Endometrial microvascular endothelial cells (primary cell): ENCODE results near the gene UBL4B. TPM values are rescaled to one million over a fixed set of nuclear protein-coding genes. Genes with fewer than 3 reads are reported as not detected.
"Not testable (repeated sequence)": the region's sequence is repeated elsewhere in the genome, so short reads cannot be mapped to it uniquely, and the experiment has no call there.

ENCODE experiments used
- in situ Hi-C: cut with HindIII; loops from 2 replicates; pipeline ENCODE4 v1.10.0; 2017; ENCODE audit warnings: low sequenced_read_pairs, low pct_unique_long_range_greater_than_20kb; ENCODE audit errors: inconsistent ontology term
- total RNA-seq: library from RNA; depleted of rRNA; stranded (reverse); fragments of >200 nt; gene quantifications from one replicate; pipeline ENCODE4 v1.2.3, GENCODE V29; 2015; ENCODE audit errors: inconsistent ontology term

UBL4B gene, protein sequence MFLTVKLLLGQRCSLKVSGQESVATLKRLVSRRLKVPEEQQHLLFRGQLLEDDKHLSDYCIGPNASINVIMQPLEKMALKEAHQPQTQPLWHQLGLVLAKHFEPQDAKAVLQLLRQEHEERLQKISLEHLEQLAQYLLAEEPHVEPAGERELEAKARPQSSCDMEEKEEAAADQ
- not detected for total RNA-seq

DNA sequence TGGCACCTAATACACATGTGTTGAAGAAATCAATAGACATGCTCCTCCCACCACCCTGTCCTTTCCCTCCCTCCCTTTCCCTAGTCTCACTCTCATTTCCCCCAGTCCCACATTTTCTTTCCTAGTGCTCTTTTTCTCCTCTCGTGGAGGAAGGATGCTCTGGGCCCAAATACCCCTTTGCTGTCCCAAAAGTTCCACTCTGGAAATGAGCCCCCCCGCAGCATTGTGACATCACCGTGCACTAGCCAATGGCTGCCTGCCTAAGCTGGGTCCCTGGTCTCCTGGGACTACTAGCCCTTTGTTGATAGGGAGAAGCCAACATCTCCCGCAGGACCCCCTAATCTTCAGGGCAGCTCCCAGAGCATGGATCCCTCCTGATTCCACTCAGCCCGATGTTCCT, at the start of gene UBL4B:
TSS of gene UBL4B (plus strand) at position 301 of the 400 bp plus-strand sequence. CDS start at position 393, 92 bp downstream.
- in situ Hi-C loops, result no loop called here

DNA sequence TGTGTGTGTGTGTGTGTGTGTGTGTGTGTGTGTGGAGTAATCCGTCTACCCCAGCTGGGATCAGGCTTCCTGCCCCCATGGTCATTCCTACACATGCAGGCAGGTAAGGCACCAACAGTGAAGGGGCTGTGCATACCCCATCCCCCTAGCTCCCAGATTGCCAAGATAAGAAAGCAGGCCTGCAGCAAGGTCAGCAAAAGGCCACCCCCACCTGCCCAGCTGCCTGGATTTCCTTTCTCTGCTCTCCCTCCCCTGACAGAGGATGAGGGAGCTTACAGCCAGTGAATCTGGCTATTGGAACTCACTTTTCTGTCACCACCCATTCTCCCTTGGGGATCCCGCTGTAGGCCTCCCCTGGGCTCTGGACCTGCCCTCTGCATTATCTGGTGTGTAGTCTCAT, 49.6 kb upstream of the UBL4B start:
- in situ Hi-C loops, result no loop called here

DNA sequence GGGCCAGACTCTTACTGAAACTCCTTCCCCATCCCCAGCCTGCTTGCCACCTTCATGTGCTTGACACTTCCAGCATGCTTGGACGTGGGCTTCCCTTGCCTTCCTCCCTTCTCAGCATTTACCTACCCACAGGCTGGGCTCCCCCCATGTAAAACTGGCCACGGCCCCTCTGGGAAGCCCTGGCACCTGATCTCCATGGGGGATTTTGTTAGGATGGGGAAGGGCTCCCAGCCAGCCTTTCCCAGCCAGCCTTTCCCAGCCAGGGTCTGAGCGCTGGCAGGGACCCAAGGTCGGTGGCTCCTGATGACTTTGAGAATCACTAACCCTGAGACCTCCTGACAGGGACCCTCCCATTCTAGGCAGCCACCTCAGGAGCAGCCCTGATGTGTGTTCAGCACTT, 48.5 kb upstream of the UBL4B start:
- in situ Hi-C loops, result no loop called here

DNA sequence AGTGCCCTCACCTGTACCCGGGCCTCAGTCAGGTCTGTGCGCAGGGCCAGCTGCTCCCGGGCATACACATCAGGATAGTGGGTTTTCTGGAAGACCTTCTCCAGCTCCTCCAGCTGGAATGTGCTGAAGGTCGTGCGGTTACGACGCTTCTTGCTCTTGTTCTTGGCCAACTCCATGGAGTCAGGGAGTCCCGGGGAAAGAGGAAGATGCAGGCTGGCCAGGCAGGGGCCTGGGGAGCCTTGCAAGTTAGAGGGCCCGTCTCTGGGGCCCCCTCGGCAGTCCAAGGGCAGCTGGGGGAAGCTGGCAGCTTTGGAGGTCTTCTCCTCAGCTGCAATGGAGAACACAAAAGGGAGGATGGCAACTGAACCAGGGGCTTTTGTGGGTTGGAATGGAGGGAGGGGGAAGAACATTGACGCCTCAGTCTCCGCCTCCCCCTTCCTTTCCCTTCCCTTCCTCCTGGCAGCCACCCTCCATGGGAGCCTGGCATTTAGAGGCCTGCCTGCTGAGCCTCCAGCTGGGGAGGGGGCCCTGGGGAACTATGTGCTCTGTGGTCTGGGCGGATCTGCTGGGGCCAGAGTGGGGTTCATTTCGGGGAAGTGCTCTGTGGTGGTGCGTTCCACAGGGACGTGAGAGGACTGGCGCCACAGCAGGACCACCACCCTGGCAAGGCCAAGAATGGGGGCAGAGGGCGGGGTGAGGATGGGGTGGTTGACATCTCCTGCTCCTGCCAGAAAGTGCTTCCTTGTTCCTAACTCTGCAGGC, 47.5 kb upstream of the UBL4B start:
- in situ Hi-C loops, result no loop called here

DNA sequence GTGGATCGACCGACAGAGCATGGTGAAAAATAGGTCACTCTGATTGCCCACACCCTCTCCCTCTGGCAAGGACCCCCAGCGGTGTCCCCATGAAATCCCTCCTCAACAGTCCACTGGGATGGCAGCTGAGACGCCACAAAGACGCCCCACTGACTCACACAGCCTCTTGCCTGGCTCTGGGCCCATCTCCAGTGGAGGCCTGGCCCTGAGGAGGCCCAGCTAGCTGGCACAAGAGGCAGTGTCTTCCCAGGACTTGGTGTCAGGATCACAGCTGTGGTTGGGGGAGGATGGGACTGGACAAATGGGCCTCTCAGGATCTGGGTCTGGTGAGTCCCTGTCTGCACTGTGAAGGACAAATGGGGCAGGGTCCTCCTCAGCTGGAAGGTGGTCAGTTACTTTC, 46.4 kb upstream of the UBL4B start:
- in situ Hi-C loops, result no loop called here

DNA sequence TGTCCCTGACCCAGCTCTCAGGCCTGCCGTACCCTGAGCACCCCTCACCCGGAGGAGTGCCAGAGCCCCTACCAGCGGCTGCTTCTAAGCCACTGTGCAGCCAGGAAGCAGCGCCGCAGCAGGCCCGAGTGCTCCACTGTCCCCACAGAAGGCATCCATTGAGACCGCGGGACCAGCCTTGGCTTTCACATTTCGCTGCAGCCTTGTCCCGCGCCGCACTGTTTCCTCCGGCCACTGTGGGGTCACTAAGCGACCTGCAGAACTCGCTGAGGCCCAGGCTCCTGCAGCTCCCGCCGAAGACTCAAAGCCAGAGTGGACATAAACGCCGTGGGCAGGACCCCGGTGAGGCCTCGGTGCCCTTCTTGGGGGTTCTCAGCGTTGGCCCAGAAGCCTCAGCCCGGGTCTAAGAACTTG, 44.8 kb upstream of the UBL4B start:
- in situ Hi-C loops, result no loop called here

DNA sequence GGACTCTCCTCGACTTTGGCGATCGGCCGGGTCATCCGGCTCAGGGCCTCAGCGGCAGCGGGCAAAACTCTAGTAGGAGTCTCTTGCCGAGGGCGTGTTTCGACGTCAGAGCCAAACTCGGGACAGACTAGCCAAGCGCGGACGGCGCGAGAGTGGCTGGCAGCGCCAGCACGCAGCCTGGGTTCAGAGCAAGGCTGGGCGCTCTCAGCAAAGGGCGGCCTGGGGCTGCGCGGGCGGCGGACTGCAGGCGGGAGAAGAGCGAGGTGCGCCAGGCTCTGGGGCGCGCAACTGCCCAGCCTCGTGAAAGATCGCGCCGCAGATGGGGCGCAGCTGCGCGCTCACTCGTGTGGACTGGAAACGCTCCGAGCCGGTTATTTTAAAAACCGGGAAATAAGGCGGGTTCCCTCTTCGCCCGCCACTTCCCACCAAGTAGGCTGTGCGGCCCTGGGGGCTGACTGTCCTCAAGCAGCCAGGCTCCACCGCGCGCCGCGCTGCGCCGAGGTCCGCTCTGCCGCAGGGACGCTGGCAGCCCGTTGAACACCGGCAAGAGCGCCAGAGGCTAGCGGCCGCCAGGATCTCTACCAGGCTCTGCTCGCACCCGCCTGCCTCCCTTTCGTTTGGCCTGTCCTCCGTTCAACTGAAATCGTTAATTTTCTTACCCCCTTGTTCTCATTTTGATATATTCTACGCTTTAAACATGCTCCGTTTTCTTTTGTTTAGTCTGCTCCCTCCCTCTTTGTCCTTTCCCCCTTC, 44.2 kb upstream of the UBL4B start:
- in situ Hi-C loops, result no loop called here

DNA sequence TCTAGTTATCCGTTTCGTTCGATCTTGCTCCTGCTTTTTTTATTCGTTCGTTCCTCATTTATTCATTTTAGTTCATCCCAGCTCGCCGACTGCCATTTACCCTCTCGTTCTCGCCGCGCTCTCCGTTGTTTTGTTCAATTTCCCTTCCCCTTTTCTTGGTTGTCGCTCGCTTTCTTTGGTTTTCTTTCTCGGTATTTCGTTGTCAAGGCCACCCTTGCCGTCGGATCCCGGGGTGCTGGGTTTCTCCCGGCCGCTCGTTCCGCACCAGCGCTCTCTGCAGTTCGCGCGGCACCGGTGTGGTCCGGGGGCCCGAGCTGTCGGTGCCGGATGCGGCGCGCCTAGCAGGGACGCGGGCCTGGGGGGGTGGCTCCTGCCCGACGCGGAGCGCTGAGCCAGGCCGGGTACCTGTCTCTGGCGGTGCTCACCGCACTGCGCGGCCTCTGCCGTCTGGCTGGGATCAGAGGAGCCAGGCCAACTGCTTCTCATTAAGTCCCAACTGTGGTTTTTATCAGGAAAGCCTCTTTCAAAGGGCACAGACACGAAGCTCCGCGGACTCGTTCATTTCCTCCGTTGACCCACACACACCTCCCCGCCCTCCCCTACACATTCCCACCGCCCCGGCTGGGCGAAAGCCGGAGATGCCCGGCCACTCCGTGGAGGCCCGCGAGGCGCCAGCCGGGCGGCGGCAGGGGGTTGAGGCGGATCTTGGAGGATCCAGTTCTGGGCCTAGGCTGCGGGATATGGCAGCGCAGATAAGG, 43.4 kb upstream of the UBL4B start:
- in situ Hi-C loops, result no loop called here

DNA sequence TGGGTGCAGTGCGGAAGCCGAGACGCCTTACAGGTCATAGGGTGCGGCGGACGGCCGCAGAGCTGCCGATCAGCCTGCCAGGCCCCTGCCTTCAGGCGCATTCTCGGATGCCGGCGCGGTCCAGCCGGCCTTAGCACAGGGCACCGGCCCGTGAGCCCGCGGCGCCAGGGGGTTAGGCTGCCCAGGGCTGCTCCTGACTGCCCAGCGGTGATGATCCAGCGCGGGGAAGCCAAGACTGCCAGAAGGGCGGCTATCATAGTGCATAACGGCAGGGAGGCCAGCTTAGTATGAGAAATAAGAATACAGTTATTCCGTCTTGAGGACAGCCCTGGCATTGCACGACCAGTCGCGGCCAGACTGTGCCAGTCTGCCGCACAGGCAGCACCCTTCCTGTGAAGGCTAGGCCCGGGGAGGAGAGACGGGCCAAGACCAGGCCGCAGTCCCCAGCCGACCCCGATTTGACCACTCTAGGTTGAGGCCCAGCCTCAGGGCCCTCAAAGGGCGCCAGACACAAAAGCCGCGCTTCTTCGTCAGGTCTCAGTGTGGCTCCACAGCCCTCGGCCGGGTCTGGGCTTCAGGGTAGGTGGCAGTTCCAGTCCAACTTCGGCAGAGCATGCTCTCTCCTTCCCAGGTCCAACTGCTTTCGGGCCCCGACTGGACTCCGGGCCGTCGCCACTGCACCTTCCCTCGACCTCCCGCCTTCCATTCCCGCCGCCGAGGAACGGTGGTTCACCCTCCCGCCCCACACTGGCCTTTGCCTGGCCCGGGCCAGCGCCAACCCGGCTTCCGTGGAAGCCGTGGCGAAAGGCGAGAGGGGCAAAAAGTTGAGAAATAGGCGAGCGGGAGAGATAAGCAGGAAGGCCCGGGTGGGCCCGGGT, 42.6 kb upstream of the UBL4B start:
- in situ Hi-C loops, result no loop called here

DNA sequence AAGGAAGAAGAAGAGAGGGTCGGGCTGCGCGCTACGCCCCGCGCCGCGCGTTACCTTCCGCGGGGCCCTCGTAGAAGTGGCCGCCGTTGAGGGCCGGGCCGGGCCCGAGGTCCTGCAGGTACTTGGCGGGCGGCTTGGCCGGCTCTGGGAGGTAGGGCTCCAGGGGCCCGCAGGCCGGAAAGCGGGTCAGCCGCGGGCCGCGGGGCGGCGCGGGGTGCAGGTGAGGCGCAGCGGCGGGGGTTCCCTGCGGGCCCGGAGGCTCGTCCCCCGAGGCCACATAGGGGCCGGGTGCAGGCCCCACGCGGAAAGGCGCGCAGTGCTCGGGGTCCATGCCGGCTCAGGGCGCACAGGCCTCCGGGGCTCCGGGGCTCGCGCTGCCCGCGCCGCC, 42.0 kb upstream of the UBL4B start:
- in situ Hi-C loops, result no loop called here

DNA sequence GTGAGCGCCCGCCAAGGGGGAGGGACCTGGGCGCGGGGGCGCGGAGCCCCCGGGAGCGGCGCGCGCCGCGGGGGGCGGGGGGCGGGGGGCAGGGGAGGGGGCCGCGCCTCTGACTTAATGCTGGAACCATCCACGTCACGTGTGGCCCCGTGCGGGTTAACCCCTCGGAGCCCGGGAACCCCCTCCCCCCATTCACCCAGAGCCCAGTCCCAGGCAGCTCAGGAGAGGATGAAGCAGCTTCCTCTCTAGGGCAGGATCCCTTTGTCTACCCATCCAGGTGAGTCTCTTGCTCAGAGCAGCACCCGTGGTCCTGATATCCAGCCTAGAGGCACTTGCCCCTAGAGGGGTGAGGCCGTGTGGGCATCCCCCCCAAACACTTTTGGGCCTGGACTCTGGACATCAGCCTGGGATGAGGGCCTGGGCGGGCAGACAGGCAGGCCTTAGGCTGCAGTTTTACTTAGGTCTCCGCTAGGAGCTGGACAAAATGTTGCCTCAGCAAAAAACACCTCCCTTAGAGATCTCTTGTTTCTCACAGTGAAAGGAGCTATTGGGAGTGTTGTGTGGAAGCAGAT, 41.5 kb upstream of the UBL4B start, which contains the start of gene ALX3:
TSS of gene ALX3 (minus strand) at position 2 of the 572 bp plus-strand sequence. CDS start 60 bp downstream, outside the sequence.
- in situ Hi-C loops, result no loop called here

DNA sequence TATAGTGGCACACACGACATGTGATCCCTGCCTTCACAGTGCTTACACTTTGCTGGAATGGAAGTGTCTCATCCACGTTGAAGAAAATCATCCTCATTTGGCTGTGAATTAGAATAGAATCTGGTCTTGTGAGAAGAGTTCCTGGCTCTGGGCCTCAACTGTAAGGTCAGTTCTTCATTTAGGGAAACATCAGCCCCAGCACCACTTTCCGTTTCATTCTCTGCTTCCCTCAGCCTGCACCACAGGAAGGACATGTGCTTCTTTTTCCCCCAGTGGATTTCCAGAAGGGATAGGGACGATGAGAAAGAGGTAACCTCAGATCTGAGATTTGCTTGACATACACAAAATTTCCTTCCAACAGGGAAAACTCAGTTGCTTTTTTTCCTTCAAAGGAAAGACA, 38.1 kb upstream of the UBL4B start:
- in situ Hi-C loops, result no loop called here

DNA sequence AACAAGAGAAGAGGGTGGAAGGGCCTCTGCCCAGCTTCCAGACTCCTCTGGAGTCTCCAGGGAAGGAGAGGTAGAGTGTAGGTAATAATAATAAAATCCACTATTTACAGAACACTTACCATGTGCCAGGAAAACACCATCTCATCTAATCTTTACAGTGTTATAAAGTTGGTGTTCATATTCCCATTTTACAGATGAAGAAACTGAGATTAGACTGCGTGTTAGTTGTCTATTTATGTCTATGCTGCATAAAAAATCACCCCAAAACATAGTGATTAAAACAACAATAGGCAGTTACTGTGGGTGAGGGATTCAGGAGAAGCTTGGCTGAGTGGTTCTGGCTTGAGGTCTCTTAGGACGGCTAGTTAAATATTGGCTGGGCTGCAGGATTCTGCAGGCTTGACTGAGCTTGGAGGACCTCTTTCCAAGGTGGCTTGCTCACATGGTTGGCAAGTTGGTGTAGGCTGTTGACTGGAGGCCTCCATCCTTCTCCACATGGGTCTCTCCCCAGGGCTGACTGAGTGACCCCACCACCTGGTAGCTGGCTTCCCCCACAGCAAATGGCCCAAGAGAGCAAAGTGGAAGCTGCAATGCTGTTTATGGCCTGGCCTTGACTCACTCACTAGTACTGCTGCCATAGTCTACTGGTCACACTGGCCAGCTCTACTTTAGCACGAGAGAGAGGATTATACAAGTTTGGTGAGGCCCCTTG, 35.3 kb upstream of the UBL4B start:
- in situ Hi-C loops, result no loop called here

DNA sequence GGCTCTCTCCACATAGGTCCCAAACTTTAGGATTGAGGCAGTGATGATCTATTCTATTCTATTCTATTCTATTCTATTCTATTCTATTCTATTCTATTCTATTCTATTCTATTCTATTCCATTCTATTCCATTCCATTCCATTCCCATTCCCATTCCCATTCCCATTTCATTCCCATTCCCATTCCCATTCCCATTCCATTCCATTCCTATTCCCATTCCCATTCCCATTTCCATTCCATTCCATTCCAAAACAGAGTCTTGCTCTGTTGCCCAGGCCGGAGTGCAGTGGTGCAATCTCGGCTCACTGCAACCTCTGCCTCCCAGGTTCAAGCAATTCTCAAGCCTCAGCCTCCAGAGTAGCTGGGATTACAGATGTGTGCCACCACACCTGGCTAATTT, 32.2 kb upstream of the UBL4B start:
- in situ Hi-C loops, result not testable (repeated sequence)

DNA sequence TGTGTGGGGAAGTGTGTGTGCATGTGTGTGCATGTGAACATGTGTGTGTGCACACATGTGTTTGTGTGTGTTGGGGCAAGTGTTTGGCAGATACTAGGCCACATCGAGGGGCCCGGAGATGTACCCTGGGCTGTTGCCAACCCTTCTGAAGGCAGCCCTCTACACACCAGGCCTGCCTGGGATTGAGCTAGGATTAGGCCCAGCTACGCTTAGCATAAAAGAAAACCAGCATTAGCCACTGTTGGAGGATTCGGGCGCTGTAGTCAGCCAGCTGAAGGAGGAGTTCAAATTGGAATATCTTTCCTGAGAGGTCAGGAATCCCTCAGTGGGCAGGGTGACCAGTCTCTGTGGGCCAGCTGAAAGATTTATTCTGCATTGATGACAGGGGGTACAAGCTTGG, 31.2 kb upstream of the UBL4B start:
- in situ Hi-C loops, result no loop called here

DNA sequence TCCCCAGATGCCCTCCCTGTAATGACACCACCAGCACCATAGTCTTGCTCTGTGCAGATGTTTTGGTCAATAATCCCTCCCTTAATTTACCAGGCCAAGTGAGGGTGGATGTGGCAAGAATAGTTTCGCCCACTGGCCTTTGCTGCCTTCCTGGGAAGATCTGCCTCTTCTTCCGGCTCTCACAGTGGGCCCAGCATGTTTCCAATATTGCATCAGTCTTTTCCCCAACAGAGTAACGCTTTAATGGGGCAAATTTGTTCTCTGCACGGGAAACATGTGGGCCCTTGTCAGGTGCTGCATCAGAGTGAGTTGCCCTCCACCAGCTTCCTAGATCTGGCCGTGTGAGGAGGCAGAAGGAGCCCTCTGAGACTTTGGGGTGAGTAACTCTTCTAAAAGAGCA, 29.8 kb upstream of the UBL4B start:
- in situ Hi-C loops, result no loop called here

DNA sequence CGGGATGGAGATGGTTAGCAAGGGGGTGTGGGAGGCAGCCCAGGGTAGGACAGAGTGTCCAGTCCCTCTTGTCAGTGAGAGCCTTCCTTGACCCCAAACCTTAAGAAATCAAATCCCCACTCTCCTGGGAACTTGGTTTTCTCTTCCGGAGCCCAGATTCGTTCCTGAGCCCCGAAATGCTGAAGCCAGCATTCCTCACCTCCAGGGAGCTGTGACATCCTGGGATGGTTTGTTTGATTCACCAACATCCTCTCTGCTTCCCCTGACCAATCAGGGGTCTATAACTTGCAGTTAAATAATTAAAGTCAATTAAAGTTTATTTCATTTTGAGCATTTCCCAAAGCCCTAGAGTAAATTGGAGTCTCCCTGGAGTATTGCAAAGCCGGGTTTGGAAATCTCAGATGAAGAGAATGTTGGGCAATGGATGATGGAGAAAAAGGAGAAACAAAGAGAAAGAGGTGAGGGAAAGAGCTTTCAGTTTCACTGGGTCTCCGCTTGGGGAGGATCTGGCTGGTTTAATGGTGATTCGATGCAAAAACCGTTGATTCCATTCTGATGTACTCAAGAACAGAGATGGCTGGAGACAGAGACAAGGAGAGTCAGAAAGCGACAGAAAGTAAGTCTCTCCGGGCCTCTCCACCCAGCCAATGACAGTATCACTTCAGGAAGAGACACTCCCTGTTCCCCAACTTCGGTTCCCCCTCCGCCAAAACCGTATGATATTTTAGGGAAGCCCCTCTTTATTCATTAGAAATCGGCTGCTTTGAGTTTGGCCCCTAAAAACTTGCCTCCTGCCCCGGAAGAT, 29.0 kb upstream of the UBL4B start:
- in situ Hi-C loops, result no loop called here
